Activated effector memory CD4-positive, alpha-beta T cell treated with anti-CD3 and anti-CD28 coated beads, Interleukin-2, amount 50 U/mL, for 16 hours (primary cell): Measurements from ENCODE around the gene STARD5.
"Not testable (repeated sequence)": the region's sequence is repeated elsewhere in the genome, so short reads cannot be mapped to it uniquely, and the experiment has no call there.

Experiments used
- DNase-seq: peaks from one replicate; pipeline ENCODE4 v3.0.0-alpha.2; 2020

Gene STARD5

DNA sequence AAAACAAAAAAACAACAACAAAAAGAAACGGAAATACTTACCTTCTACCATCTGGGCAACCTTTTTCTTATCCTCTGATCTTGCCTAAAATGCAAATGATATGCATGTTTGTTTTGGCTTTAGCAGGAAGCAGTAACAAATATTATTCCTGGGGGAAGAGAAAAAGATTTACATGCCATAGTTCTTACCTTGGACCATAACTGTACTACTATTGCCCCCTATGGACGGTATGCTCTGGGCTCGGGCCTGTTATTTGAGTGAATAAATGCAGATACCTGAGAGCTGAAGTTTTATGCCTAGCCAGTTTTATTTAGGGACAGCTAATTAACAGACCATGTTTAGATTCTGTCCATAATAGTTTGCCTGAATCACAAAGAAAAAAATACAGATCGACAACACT, 12.6 kb upstream of the STARD5 start:
- DNase-seq, result peak; percentile 74

DNA sequence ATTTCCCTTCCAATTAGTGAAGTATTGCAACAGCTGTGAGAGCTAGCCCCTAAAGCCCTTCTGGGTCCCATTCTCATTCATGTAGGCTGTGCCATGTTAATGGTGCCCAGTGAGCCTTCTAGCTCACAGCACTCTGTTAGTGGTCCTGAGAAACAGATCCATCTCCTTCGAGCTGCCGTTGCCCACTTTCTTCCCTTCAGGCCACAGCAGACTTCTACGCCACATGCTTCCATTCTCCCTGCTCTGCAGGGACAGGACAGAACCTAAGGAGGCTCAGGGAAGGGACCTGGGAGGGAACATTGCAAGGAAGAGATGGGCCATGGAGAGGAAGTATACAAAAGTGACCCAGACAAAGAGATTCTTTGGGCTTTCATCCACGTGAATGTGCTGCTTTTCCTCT, 11.7 kb upstream of the STARD5 start:
- no peak for DNase-seq

DNA sequence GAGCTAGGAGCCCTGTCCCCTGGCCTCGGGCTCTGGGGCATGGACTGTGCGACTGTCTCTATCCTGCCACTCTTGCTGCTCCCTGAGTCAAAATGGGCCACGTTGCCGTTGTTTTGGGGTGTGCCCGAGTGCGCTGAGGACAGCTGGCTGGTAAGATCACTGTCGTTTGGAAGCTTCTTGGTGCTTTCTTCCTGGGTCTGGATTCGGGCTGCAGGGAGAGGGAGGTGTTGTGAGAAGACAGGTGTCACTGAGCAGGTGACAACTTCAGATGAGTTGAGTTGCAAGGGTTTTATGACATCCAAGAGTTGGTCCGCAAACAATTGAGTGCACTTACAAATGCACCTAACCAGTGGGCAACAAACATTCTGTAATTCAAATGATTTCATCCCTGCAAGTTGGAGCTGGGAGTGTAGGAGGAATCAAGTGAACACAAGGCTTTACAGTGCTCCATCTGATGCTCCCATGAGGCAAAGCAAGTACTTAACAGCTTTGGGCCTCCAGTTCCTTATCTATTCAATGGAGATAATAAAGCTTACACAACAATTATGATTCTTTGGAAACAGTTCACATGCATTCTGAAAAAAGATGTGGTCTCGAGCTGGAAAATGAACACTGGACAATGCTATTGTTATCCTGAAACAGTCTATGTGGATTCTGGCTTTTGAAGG, 11.0 kb upstream of the STARD5 start:
- no peak for DNase-seq

DNA sequence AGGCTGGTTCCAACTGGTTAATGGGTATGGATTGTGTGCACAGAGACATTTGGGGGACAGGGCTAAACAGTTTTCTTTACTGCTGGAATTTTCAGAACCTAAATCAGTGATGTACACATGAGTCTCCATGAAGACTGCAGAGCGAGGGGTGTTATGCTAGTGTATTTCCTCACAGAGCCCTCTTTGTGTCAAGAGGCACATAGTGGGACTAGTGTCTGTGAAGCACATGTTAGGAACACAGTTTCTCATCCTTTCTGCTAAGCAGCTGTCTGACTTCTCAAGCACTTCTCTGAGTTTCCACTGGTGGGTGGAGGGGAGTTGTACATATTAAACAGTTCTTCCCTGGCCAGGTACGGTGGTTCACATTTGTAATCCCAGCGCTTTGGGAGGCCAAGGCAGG, 9.4 kb upstream of the STARD5 start:
- no peak for DNase-seq

DNA sequence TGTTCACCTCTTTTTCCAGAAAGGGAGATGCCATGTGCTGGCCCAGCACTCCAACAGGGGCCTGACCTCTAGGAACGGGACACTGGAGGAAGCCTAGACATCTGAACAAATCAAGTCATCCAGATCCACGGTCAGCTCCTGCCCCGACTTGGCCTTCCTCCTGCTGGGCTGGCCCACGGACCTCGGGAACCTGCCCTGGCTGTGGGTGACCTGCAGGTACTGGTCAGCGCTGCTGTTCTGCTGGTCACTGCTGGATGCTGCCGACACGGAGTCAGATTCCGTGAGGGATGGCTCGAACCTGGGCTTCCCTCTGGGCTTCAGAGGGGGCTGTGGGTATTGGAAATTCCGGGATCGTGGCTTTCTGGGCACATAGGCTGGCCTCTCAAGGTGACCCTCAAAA, 8.4 kb upstream of the STARD5 start:
- DNase-seq, result no peak

DNA sequence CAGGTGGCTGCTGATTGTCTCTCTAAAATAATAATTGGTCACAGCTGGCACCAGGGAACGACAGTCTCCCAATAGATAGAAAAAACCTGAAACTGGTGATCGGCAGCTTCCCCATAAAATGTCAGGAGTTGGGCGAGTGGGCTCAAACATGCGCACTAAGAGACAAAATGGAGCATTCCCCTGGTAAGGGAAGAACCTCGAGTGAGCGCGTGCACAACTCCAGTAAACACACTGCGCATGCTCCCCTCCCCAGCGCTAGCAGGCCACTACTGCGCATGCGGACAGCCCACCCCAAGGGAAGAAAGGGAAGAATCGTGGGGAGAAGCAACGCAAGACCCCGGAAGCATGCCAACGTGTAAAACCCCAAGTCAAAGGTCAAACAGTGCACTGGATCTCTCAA, 7.7 kb upstream of the STARD5 start:
- no peak for DNase-seq

DNA sequence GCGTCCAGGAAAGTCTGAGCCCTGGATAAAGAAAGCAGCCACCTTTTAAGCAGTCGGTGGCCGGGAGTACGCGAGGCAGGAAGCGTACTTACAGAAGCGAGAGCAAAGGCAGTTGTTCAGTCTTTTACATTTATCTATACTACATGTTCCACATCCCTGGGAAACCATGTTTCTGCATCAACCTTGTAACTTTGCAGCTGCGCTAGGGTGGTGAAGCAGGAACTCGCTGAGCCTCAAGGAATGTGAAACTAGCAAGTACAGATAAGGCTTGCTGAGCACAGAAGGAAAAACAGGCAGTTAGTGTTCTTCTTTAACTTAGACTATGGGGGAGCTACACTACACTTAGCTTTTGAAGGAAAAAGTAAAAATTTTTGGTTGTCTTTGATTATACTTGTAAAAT, 7.2 kb upstream of the STARD5 start:
- not testable (repeated sequence) for DNase-seq

DNA sequence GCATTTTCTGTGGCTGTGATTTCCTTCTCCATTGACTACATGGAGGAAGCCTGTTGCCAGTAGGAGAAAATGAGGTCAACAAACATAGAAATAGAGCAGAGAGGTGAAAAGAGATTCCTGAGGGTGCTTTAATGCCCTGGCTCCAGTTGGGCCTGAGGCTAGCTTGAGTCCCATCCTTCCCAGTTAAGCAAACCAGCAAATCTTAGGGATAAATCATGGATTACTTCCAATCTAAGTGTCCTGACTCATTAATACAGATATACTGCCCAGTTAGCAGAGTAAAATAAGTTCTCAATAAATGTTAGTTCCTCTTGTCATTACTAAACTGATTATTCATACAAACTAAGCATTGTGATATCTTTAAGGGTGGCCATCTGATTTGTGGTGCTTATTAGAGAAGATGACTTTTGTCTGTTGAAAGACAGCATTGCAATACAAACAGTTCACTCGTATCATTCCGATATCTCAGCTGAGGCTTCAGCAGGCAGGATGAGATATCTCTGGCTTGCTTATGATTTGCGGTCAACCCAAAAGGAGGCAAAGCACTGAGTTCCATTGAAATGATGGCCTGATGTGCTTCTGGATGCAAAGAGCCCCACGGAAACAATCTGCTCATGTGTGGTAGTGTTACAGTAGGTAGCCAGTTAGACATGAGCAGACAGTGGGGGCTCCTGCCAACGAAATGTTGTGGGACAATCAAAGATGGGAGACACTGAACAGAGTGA, 6.6 kb upstream of the STARD5 start:
- DNase-seq, result no peak

DNA sequence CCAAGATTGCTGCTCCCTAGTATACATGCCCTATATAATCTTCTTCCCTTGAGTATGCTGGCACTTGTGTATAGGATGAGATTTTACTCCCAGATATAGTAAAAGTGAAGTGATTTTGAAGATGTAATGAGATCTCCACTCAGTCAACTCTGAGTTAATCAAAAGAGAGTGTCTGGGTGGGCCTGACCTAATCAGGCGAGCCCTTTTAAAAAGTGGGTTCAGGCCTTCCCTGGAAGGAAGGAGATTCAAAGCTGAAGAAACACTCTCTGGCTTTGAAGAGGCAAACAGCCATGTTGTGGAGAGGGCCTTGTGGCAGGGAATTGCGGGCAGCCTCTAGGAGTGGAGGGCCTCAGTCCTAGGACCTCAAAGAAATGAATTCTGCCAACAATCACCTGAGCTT, 5.5 kb upstream of the STARD5 start:
- no peak for DNase-seq

DNA sequence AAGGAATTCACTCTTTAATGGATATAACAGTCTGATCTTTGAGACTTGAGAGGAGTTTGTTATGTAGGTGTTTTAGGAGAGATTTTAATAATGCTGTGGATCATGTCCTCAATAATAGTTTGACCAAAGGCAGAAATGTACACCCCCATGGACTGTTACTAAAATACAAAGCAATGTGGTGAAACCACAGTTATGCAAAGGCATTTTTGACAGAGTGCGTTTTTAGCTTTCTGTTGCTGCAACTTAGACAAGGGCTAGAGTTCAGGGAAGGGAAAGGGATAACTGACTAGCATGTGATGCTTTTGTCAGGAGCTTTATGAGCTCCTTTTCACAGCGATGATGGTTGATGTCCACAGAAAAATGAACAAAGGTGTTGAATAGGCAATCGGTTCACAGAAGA, 3.6 kb upstream of the STARD5 start:
- DNase-seq, result no peak

DNA sequence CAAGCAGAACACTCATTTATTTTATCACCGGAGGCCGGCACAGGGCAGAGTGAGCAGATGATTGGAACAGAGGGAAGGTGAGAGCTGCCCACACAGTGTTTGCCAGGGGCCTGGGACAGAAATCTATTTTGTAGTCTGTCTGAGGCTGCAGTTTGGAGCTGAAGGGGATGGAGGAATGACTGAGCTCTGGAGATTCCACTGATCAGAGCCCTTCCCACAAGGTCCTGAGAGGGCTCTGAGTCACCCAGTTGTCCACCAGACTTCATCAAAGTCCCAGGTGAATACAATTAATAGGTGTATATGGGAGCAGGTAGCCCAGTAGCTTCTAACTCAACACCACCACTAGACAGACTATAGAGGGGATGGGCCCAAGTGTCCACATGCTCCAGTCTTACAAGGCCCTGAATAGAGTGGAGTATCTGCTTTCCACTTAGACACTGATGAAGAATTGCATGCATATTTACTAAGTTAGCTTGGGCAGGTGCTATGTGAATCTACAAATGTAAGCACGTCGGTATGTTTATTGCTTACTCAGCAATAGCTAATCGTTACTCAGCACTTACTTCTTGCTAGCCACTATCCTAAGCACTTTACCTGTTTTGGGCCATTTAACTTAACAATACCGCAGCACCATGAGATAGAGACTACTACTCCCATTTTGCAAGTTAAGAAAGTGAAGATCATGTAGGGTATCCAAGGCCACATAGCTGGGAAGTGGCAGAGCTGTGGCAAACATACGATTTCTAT, 2.7 kb upstream of the STARD5 start:
- DNase-seq, result no peak

DNA sequence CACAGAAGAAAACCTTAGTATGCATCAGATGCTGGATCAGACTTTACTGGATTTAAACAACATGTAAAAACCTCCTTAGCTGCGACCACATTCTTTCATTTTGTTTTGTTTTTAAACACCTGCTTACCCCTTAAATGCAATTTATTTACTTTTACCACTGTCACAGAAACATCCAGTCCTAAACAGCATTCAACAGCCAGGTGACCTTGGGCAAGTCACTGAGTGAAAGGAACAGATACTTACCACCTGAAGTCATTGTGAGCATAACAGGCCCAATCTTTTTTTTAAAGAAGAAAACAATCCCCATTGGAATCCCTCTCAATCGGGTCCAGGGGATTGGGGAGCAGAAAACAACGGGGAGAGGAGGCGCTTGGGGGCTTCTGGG, 390 bp downstream of the STARD5 start:
- DNase-seq, result no peak

DNA sequence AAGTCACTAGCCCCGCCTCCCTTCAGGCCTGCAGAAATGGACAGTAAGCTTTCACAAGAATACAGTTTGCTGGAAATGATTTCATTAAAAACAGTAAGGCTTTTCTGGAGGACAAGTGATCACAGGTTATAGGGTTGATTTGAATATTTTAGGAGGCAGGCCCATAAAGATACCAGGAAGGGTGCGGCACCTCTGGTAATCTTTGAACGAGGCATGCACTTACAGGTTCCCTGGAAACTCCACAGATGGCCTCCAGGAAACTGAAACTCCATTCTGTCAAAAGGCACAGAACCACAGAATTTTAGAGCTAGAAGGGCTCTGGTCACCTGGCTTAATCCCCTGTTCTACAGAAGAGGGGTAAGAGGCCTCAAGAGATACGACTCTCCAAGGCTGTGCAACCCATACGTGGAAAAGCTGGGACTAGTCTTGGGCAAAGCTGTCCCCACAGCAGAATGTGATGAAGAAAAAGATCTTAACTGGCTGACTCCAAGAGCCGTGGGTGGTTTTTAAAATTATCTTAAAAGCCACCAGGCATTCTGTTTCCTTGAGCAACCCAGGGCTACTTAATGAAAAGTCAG, 1.2 kb downstream of the STARD5 start:
- DNase-seq, result peak; percentile 59

DNA sequence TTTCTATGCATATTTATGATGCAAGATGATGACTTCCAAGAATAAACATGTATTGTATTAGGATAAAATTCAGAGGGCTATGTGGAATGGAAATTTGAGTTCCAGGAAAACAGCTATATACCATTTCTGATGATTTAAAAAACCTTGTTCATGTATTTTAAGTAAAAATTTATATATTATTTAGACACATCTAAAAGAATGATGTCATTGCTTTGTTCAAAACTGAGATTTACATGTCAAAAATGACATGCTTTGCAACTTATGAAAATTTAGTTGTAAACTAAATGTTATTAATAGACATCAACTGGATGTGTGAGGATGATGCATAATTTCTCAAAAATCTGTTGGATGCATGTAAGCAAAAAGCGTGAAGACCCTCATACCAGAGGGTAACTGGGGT, 2.3 kb downstream of the STARD5 start:
- DNase-seq, result no peak

DNA sequence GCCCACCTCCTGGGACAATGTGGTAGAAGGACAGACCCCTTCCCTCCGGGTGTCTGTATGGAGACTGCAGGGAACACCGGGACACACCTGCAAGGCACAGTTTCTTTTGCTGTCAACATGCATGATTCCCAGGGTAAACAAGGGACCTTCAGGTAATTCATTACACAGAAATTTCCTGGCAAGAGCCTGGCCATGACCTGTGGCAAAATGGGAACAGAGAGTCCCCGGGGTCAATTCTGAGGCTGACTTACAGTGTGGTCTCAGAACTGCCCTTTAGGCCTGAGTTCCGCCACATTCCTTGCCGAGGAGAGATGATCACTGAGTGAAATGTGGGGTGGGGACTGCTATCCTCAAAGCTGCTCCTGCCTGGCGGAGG, 6.3 kb downstream of the STARD5 start:
- DNase-seq, result peak; percentile 49

DNA sequence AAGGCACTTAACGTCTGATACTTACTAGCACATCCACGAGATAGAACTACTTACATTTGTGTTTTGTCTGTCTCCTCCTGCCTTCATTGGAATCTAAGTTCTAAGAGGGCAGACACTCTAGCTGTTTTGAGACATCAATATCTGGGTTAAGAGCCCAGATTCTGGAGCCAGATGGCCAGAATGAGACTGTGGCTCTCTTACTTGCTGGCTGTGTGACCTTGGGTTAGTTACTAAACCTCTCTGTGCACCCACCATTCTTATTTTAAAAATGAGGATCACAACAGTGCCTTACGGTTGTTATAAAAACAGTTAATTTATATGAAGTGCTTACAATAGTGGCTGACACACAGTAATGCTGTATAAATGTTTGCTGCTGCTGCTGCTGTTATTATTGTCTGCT, 7.7 kb downstream of the STARD5 start:
- DNase-seq, result no peak

DNA sequence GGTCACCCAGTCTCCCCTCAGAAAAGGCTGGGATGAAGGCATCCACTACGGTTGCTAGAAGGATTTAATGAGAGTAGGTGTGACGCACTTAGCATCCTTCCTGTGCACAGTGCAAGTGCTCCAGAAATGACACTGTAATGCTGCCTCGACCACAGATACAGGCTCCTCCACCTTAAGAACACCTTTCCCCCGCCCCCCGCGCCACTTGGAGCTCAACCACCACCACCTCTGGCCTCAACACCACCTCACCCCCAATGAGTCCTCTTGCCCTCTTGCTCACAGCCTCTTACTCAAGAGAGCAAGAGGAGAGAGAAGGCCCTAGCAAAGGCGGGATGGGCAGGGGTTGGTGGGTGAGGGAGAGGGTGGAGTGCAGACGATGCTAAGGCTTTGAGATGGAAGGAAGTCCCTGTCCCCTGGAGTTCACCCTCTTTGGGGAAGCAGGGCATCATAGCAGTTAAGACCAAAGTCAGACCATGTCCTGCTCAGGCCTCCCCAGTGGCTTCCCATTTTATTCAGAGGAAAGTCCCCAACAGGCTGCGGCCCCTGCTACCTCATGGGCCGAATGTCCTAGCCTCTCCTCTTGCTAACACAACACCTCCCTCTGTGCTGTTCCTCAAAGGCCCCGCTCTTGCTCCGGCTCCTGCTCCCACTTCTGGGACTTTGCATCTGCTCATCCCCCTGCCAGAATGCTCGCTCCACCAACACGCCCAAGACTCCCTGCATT, 8.3 kb downstream of the STARD5 start:
- peak; percentile 61 for DNase-seq

DNA sequence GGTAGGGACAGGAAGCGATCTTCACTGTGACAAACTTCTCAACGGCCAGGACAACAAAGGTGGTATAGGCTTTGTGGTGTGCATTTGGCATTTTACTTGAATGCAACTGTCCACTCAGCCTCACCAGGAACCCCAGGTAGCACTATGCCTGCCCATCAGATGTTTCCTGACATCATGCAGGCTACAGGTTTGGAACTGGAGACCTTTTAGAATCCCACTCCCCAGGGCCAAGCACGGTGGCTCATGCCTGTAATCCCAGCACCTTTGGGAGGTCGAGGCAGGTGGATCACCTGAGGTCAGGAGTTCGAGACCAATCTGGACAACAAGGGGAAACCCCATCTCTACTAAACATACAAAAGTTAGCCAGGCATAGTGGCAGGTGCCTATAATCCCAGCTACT, 9.6 kb downstream of the STARD5 start:
- DNase-seq, result peak; percentile 50

DNA sequence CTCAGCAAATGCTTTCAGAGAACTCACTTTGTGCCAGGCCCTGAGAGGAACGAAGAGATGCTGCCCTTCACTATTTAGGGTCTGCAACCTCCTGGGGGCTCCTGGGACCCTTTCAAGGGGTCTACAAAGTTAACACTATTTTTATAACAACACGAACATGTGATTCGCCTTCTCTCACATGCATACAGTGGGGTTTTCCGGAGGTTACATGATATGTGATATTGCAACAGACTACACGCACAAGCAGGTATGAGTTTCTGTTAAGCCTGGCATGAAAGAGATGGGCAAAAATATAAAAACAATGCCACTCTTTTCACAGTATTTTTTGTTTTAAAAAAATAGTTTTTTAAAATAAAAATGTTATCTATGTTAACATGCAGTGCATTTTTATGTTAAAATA, 10.3 kb downstream of the STARD5 start:
- no peak for DNase-seq

DNA sequence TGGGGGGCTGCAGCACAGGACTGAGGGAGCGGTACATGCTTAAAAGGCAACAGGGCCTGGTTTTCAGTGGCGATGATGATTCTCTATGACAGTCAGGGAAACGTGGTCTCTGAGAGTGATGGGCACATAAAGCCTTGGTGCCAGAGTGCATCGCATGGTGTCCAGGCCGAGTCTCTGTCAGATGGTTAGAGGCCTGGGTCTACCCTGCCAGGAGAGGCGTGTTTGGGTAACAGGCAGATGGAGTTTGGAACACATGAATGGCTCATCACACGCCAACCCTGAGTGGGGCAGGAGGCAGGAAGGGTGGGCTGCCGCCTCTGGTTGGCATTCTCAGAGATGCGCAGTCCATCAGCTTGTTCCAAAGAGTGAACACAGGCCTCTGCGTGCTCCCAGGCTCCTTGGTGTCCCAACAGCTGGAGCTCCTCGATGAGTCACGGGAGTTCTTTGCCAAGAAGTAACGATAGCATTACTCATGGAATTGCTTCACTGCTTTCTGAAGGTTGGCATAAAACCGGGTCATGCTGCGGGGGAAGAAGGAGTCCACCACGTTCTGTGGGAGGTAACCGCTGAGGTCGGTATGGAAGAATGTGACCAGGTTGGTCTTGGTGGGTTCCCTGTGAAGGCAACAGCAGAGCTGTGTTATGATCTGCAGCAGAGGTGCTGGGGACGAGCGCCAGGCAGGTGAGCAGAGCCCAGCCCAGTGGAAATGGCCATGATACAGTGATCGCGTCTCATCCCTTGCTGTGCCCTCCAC, 11.0 kb downstream of the STARD5 start:
- DNase-seq, result peak; percentile 54

DNA sequence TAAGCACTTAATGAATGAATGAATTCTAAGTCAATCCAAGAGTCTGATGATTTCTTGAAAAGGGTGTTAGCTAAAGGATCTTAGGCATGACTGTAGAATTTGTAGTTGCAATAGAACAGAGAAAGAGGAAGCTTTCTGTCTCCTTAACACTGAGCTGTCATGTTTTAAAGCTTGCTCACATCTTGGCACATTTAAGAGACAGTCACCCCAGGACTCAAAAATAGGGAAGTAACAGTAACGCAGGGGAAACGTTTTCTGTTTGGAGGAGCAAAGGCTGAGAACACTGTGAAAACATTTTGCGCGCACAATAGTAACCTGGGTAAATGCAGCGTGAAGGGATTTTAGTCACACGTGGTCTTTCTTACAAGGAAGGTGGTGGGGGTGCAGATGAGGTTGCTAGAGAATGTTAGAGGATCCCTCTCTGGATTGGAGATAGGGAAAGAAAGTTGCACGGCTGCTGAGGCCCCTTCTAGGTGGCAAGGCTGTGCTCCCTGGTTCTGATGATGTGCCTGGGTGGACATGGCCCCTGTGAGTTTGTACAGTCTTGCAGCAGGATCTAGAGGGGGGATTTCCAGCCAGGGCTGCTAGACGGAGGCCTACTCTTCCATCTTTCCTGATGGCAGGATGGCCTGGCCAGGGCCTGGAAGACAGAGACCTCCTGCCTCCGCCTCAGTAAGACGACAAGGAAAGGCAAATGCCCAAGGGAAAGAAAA, 12.0 kb downstream of the STARD5 start:
- DNase-seq, result peak; percentile 33

DNA sequence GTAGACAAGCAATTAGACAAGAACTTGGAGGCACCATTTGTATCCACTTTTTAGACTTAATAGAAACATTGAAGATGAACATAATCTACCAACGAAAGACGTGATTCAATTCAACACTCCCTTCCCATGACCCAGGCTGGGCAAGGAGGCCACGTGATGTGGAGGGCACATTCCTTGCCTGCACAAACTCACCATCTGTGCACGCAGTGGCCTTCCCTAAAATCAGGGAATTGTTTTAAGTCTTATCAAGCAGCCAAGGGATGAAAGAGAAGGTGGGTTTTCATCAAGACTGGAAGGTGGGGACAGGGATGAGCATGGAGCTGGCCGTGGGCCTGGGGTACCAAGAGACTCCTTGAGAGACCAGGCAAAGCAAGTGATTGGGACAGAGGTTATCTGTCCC, 13.5 kb downstream of the STARD5 start:
- DNase-seq, result peak; percentile 31
